ENCODE data around the gene ELMO1. TPM values are rescaled to one million over a fixed set of nuclear protein-coding genes. Genes with fewer than 3 reads are reported as not detected.

Gene ELMO1
- total RNA-seq, 1 donor from 2014 or later, result 59.9 TPM

GRCh38 chr7:37368540-37368939, 80.1 kb downstream of the ELMO1 start:
- DNase-seq, result no peak

GRCh38 chr7:37367010-37367409, 81.7 kb downstream of the ELMO1 start:
- DNase-seq, result no peak

GRCh38 chr7:37366445-37366844, 82.2 kb downstream of the ELMO1 start:
- DNase-seq, result no peak

- DNase-seq, result no peak
Measured at GRCh38 chr7:37365405-37365804, 83.3 kb downstream of the ELMO1 start.

GRCh38 chr7:37364856-37365255, 83.8 kb downstream of the ELMO1 start:
- DNase-seq, result no peak

GRCh38 chr7:37363536-37364491, 84.8 kb downstream of the ELMO1 start:
- DNase-seq, result no peak

- no peak for DNase-seq
Measured at GRCh38 chr7:37362802-37363201, 85.9 kb downstream of the ELMO1 start.

- no peak for DNase-seq
Measured at GRCh38 chr7:37360484-37360883, 88.2 kb downstream of the ELMO1 start.

GRCh38 chr7:37359662-37360444, 88.8 kb downstream of the ELMO1 start:
- peak; percentile 30 for DNase-seq

GRCh38 chr7:37359180-37359579, 89.5 kb downstream of the ELMO1 start:
- no peak for DNase-seq

GRCh38 chr7:37357637-37357996, 91.0 kb downstream of the ELMO1 start:
- DNase-seq, result no peak

GRCh38 chr7:37356911-37357636, 91.6 kb downstream of the ELMO1 start:
- DNase-seq, result no peak

GRCh38 chr7:37354656-37355131, 94.0 kb downstream of the ELMO1 start:
- DNase-seq, result peak; percentile 81

- DNase-seq, result no peak
Measured at GRCh38 chr7:37353949-37354655, 94.6 kb downstream of the ELMO1 start.

- DNase-seq, result no peak
Measured at GRCh38 chr7:37352974-37353948, 95.4 kb downstream of the ELMO1 start.

- DNase-seq, result peak; percentile 74
Measured at GRCh38 chr7:37352251-37352880, 96.3 kb downstream of the ELMO1 start.

GRCh38 chr7:37351716-37352115, 96.9 kb downstream of the ELMO1 start:
- DNase-seq, result no peak

GRCh38 chr7:37349979-37350590, 98.6 kb downstream of the ELMO1 start:
- DNase-seq, result peak; percentile 68

- no peak for DNase-seq
Measured at GRCh38 chr7:37348982-37349381, 99.7 kb downstream of the ELMO1 start.

- no peak for DNase-seq
Measured at GRCh38 chr7:37346761-37347160, 101.9 kb downstream of the ELMO1 start.

Data from tongue (tissue), 2 donors.